SKM-1 treated with dmso at 0.1 percent for 144 hours (cell line): ENCODE data around the gene KIDINS220.

Experiments
- DNase-seq: peaks from one replicate; lab custom pipeline; 2025; ENCODE audit not compliant: unreplicated experiment; lab: John Stamatoyannopoulos, UW

Gene KIDINS220

DNA sequence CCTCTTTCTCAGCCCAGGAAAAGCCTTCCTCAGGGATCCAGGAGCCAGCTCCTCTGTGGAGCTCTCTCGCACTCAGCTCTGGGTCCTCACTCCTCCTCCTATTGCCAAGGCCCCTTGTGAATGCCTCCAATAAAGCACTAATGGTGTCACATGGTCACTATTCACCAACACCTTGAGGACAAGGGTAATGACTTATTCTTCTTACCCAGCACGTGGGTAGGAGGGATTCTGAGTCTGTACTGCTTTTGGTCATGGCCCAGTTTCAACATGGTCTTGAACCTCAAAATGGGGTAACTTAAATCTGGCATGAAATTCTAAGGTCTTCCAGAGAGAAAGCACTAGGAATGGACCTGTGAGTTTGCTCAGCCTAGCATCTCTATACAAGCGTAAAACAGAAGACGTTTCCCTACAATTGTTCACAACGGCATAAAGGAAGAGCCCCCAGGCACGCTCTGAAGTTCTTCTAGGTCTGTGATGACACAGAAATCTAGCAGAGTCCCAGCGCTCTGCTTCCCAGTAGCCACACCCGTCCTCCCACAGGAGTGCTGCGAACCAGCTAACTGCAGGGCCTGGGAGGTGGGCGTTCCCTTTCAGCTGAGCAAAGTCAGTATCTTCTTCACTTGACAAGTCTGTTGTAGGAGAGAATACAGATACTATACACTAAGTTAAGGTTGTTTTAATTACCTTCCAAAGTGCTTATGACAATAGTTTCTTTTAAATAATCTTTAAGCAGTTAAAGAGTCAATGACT, 14.6 kb upstream of the KIDINS220 start:
- DNase-seq = no peak

DNA sequence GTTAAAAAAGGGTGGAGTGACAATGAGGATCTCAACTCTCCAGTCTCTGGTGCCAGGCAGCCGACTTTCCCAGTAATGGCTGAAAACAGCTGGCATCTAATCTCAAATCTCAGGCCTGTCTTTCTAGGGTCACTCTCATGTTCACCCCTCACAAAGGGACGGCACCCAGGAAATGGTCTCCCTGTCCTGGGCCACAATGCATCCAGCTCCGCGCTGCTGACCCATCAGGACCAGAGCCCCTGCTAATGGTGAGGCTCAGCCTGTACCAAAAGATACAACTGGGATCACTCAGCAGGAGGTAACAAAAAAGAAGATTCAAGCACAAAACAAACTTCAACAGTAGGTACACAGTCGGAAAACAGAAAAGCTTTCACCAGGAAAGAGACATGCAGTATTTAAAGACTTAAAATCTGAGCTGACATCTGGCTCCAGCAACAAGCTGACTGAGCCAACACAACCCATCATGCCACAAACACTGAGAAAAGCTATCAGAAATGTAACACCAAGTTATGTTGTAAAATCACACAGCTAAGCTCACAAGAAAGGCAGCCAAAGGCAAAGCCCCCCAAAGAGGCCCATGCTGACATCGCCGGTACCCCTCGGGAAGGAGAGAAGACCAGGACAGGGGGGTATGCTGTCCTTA, 13.6 kb upstream of the KIDINS220 start:
- no peak for DNase-seq

- no peak for DNase-seq
Measured at GRCh38 chr2:8849327-8849726, 11.9 kb upstream of the KIDINS220 start.

DNA sequence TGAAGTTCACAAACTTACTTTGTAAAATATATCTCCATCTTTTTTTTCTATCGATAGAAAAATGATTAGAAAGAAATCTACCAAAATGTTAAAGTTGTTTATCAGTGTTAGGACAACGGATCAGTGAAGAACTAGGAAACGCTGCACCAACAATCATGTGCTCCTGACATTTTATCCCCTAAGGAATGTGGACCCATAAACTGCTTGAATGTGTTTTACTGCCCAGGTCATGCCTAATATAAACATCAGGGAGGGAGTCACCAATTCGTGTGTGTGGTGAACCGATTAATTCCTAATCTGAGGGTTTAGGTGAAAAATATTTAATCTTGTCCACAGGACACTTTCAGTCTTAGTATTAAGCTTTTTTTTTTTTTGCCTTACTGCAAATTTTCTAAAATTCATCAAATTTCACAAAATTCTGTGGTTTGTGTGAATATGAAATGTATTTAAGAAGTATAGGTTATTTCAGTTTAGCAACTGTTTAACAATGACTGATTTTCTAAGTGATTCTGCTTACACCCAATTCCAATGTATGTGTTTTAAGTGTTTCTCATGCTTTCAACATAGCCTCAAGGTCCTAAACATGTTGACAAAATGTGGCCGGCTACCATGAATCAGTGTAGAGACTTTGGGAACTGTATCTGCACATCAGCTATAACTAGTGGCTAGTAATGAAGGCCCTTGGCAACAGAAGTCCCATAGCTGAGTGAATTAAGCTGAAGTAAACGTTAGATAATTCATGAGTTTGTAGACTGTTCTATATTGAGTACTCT, 11.1 kb upstream of the KIDINS220 start:
- no peak for DNase-seq

DNA sequence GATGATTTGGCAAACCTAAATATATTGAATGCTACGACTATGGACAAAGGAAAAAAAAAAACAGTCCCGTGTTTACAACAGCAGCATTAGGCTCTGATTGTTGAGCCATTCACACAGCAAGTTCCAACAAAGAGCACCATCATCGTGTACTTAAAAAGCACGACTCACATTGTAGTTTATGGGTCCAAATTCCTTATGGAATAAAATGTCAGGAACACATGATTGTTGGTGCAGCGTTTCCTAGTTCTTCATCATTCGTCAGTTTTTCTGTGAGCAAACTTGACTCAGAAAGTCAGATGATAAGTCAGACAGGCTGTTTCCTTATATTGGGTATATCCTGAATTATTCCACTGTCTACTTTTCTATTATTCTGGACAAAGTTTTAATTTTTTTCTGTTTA, 10.0 kb upstream of the KIDINS220 start:
- DNase-seq = no peak

DNA sequence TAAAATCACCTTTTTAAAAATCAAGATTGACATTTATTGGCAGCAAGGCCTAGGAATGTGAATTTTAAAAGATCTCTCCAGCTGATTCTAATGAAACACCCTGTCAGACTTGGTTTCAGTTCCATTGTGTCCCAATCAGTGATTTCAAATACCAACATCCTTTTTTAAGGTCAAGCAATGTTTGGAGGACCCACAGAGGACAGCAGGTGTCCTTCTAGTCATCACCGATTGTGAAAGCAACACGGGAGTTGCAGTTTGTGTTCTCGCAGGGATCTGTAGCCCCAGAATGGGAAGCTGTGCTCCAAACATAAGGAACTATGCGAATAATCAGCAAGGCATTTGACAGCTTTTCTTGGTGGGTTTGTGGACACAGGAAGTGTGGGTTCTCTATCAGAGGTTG, 4.5 kb upstream of the KIDINS220 start:
- DNase-seq = peak; percentile 26

- DNase-seq = no peak
Measured at GRCh38 chr2:8840475-8841091, 3.2 kb upstream of the KIDINS220 start.

DNA sequence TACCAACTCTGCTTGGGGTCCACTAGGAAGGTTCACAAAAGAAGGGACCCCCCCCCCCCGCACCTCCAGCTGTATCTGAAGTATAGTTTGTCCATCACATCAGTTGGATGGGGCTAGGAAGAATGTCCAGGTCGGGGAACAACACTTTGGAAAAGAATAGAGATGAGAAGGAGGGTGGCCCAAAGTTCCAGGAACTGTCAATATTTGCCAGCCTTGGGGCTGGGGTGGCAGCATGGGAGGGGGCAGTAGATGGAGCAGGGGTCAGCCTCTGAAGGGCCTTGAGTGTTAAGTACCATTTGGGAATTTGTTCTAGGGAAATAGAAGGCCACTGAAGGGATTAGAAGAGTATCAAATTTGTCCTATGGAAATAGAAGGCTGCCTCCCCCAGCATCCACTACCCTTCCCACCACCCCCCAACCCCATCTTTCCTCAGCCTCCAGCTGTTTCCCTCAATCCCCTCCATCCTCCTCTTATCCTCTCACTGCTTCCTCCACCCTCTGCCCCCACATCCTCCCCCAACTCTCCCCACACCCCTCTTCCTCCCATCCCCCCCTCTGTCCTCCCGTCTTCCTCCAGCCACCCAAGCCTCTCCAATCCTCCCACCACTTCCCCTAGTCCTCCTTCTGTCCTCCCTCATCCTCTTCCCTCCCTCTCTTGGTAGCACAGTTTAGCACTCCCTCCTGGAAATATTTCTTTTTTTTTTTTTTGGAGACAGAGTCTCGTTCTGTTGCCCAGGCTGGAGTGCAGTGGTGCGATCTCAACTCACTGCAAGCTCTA, 2.0 kb upstream of the KIDINS220 start:
- DNase-seq = no peak

DNA sequence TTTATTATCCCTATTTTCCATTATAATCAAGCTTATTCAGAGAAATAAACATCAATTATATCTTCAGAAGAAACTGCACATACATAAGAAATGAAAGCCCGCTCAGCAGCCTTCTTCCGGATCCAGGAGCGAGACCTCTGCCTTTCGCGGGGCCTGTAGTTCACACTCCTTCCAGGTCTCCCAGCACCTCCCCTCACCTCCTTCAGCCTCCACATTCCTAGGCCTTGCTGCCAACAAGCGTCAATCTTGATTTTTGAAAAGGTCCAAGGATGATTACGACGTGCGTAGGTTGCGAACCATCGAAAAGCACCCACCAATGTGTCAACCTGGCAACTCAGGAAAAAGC, 355 bp upstream of the KIDINS220 start:
- no peak for DNase-seq

- no peak for DNase-seq
Measured at GRCh38 chr2:8835279-8835678, 2.1 kb downstream of the KIDINS220 start.

DNA sequence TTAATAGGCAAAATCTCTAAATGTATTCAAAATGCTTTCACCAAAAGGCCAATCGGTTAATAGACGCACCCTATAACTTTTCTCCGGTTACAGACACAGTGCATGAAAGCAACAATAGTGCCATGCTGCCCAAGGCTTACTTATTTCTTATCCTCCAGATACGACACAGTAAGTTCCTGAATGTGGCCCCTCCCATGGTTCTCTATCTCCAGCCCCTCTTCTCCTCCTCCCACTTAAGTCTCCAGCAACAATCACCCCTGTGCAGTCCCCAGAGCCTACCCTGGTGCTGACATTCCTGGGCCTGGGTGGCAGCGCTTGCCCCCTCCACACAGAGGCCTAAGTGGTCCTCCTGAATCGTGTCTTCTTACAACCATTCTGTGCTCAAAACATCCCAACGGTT, 3.6 kb downstream of the KIDINS220 start:
- no peak for DNase-seq

GRCh38 chr2:8831516-8831915, 5.9 kb downstream of the KIDINS220 start:
- DNase-seq = no peak

- DNase-seq = no peak
Measured at GRCh38 chr2:8827729-8828128, 9.7 kb downstream of the KIDINS220 start.

- peak; percentile 50 for DNase-seq
Measured at GRCh38 chr2:8822218-8822617, 15.2 kb downstream of the KIDINS220 start.

DNA sequence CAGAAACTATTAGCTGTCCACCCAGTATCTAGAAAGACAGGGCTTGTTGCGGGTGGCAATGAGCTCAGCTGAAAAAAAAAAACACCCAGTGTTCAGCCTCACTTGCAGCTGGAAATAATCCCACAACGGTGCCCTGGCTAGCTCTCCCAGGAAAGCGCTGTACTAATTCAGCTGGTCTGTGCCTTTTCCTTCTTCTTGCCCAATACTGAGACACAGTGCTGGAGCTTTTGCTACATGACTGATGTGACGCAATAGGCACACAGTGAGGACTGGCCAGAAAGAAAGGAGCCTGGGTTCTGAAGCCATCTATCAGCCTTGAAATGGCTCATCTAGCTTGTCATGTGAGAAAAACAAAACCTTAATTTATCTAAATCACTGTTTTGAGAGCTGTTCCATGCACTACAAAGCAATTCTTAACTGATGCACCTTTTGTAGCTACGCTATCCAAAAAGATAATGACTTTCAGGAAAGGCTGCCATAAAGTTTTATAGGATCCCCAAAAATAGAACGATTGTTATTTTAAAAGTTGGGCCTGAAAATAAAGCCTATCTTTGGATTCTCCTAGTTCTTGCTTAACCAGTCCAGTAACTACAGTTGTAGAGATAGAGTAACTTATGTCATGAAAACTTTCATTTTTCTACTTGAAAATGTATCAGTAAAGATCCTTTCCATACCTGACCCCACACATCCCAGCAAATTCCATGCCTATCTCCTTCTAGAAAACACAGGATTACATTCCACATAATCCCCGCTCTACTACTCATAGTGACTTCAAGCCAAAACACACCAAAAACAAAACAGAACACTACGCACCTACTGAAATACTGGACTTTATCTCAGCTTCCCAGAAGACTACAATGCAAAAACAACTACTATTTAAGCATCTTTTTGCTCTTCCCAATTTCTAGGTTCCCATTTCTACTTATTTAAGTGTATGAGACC, 15.9 kb downstream of the KIDINS220 start:
- peak; percentile 73 for DNase-seq

DNA sequence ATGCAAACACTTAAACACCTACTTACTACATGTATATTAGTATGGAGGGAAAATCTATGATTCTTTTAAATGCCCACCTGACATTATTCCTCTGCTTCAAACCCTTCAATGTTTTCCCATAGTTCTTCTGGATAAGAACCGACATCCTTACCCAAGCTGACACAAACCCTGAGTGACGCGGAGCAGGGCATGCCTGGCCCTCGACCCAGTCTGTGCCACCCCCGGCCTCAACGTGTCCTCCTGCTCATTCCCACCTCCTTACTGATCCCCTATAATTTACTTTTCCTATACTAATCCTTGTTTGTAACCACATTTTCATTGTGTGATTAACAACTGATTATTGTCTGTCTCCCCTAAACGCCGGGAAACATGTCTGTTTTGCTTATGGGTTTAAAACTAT, 17.5 kb downstream of the KIDINS220 start:
- no peak for DNase-seq

- no peak for DNase-seq
Measured at GRCh38 chr2:8819194-8819593, 18.2 kb downstream of the KIDINS220 start.

DNA sequence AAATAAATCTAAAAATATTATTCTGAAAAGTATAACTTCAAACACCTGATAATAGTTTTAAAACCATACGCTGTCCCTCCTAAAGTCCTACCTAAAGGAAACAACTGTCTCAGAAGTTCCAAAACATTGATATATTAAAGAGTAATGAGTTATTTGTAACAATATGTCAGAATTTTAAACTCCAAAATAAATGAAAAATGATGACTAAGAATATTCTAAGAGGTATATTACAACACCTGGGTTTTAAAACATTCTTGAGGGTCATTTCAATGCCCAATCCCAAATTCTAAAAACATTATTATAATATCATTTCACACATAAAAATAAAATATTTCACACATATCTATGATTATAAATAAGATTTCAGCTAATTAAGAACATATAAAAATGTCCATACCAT, 20.2 kb downstream of the KIDINS220 start:
- no peak for DNase-seq

- no peak for DNase-seq
Measured at GRCh38 chr2:8806885-8807704, 30.3 kb downstream of the KIDINS220 start.
